ENCODE data around the gene HSPA8.
"Not testable (repeated sequence)": the region's sequence is repeated elsewhere in the genome, so short reads cannot be mapped to it uniquely, and the experiment has no call there.

Gene HSPA8

GRCh38 chr11:123072332-123072761, 10.4 kb upstream of the HSPA8 start:
- no peak for DNase-seq (ENCODE audit: low read depth)

GRCh38 chr11:123069908-123070821, 8.2 kb upstream of the HSPA8 start:
- DNase-seq (ENCODE audit: low read depth) = no peak

GRCh38 chr11:123065621-123066020, 3.7 kb upstream of the HSPA8 start:
- peak; percentile 23 for DNase-seq (ENCODE audit: low read depth)

GRCh38 chr11:123063826-123064657, 2.1 kb upstream of the HSPA8 start:
- no peak for DNase-seq (ENCODE audit: low read depth)

GRCh38 chr11:123062892-123063825, 1.2 kb upstream of the HSPA8 start:
- peak; percentile 32 for DNase-seq (ENCODE audit: low read depth)

- DNase-seq (ENCODE audit: low read depth) = peak; percentile 99
Observed at GRCh38 chr11:123062158-123062891, 389 bp upstream of the HSPA8 start.

- DNase-seq (ENCODE audit: low read depth) = no peak
Observed at GRCh38 chr11:123060277-123061000, 1.5 kb downstream of the HSPA8 start.

- DNase-seq (ENCODE audit: low read depth) = not testable (repeated sequence)
Observed at GRCh38 chr11:123059041-123059920, 2.7 kb downstream of the HSPA8 start.

GRCh38 chr11:123057661-123058305, 4.2 kb downstream of the HSPA8 start:
- no peak for DNase-seq (ENCODE audit: low read depth)

- DNase-seq (ENCODE audit: low read depth) = no peak
Observed at GRCh38 chr11:123056835-123057491, 5.0 kb downstream of the HSPA8 start.

GRCh38 chr11:123055191-123055901, 6.6 kb downstream of the HSPA8 start:
- DNase-seq (ENCODE audit: low read depth) = no peak

GRCh38 chr11:123054301-123055065, 7.5 kb downstream of the HSPA8 start:
- DNase-seq (ENCODE audit: low read depth) = peak; percentile 45

GRCh38 chr11:123052901-123053721, 8.8 kb downstream of the HSPA8 start:
- DNase-seq (ENCODE audit: low read depth) = no peak

- DNase-seq (ENCODE audit: low read depth) = no peak
Observed at GRCh38 chr11:123051634-123052033, 10.3 kb downstream of the HSPA8 start.

- no peak for DNase-seq (ENCODE audit: low read depth)
Observed at GRCh38 chr11:123051146-123051545, 10.8 kb downstream of the HSPA8 start.

- DNase-seq (ENCODE audit: low read depth) = no peak
Observed at GRCh38 chr11:123047947-123048293, 14.0 kb downstream of the HSPA8 start.

All from stromal cell of bone marrow (primary cell).